OCI-M2 (cell line): ENCODE data around the gene PCNX3.
A peak's percentile ranks its signal among the peaks of the same experiment; 100 is the strongest.
"Not testable (repeated sequence)": the region's sequence is repeated elsewhere in the genome, so short reads cannot be mapped to it uniquely, and the experiment has no call there.

Experiments used
- DNase-seq: peaks from one replicate; lab custom pipeline; 2025; ENCODE audit not compliant: unreplicated experiment; lab: John Stamatoyannopoulos, UW

The PCNX3 gene

GRCh38 chr11:65651589-65652510, 36.3 kb downstream of the PCNX3 start:
- DNase-seq, result no peak

DNA sequence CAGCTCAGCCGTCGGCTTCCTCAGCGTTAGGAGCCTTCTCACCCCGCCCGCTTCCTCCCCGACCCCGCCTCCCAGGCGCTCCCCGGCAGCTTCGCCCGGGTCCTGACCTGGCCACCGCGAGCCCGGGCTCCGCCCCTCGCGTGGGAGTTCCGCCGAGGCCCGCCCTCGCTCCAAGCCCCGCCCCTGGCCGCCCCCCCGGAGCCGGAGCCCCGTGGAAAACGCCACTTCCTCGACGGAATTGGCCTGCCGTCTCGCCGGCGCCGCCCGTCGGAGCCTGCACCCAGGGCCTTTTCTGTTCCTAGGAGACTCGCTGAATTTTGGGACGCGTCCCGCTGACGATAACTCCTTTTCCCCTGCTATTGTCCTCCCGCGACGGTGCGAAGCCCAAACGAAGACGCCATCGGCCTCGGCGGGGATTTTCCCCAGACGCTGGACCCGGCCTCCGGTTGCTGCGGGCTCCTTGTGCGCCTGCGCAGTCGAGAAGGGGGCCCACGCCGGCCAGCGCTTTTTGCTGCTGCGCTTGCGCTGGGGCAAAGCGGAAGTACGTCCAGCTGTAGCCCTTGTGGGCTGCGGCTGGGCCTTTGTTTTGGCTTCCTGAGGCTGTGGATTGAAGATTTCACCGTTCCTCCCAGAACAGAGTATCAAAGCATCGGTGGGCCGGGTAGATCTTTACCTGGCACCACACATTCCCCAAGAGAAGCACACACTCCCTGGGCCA, 37.1 kb downstream of the PCNX3 start:
- peak; percentile 42 for DNase-seq

GRCh38 chr11:65653229-65654225, 38.0 kb downstream of the PCNX3 start:
- no peak for DNase-seq

- no peak for DNase-seq
Measured at GRCh38 chr11:65654375-65655349, 39.1 kb downstream of the PCNX3 start.

- DNase-seq, result no peak
Measured at GRCh38 chr11:65655570-65656332, 40.2 kb downstream of the PCNX3 start.

DNA sequence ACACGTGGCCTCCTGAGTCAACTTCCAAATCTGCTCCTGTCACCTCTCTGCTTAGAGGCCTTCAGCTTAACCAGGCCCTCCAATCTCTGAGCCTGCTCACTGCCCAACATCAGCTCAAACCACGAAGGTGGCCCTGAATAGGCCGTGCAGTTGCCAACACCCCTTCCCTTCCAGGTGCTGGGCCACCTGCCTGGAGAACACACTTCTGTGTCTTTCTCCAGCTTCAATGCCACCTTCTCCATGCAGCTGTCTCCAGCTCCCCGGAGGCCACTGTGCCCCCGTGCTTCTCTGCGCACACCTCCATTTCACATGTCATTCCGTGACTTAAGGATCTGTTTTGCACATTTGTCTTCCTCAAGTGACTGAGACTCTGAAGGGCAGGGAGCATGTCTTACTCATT, 41.9 kb downstream of the PCNX3 start:
- no peak for DNase-seq

DNA sequence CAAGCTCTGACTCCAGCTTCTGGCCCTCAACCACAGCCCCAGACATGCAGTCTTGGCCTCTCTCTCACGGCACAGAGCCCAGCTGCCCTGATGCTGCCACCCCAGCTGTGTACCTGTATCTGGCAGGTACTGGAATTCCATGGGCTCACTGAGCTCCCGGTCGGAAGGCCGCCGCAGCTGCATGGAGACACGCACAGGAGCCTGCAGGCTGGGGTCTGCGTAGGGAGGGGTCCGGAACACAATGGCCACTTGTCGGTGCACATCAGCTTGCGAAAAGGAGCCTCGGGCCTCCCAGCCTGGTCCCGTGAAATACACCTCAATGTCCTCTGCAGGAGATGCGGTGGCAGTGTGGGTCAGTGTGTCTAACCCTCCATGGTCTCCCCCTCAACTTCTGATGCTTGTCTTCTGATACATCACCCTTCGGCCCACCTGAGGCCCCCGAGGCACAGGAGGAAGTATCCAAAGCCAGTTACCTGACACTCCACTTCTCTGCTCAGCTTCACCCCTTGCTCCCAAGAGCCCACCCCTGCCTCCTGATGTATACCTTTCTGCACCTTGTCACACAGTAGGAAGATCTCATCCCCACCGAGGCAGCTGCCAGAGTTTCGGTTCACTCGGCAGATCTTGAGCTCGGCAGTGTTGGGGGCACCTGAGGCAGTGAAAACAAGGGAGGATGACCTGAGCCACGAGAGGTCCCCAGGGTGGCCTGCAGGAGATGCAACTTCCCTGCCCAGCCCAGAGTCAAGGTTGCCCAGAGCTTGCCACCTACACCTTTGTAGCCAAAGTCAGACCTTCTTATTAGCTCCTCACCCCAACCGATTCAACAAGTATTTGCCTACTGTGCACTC, 42.8 kb downstream of the PCNX3 start:
- DNase-seq, result no peak

DNA sequence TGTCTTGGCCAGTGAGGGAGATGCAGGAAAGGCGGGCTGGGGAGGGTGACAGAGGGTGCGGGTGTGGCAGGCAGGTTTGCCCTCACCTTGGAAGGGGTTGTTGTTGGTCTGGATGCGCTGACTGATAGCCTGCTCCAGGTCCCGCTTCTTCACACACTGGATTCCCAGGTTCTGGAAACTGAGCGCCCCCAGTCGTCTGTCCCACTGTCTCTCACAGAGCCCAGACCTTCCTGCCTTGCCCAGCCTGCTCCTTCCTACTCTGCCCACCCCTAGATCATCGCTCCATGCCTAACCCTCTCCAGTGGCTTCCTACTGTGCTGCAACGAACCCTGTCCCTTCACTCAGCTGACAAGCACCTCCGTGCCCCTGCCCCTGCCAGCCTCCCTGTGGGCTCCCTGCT, 44.5 kb downstream of the PCNX3 start:
- DNase-seq, result no peak

DNA sequence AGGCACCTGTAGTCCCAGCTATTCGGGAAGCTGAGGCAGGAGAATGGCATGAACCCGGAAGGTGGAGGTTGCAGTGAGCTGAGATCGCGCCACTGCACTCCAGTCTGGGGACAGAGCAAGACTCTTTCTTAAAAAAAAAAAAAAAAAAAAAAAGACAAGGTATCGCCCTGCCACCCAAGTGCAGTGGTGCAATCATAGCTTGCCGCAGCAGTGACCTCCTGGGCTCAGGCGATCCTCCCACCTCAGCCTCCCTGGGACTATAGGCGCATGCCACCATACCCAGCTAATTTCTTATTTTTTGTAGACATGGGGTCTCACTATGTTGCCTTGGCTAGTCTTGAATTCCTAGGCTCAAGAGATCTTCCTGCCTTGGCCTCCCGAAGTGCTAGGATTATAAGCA, 45.3 kb downstream of the PCNX3 start:
- not testable (repeated sequence) for DNase-seq

- DNase-seq, result no peak
Measured at GRCh38 chr11:65661599-65662246, 46.1 kb downstream of the PCNX3 start.

DNA sequence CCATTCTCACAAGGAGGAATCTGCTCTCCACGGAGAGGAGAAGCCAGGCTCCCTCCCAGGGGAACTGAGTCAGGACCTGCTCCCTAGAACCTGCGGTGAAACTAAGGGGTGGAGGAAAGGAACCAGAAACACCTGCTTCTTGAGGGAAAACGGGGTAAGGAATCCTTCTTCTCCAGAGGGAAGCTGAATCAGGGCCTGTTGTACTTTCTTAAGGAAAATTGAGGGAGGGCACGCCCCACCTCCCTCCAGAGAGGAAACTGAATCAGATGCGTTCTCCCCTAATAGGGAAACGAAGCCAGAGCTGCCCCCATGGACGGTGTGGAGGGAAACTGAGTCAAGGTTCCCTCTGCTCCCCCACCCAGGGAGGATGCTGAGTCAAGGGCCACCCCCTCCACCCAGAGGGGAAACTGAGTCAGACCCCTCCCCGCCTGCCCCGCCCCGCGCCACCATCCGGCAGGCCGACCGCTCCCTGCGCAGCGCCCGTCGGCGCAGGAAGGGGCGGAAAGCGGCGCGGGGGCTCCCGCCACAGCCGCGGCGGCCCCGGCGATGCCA, 46.7 kb downstream of the PCNX3 start:
- DNase-seq, result no peak

- no peak for DNase-seq
Measured at GRCh38 chr11:65662799-65663638, 47.4 kb downstream of the PCNX3 start, which contains the start of gene RELA. Gene RELA (minus strand): TSS chr11:65662916. CDS start chr11:65662832, 84 bp downstream.

DNA sequence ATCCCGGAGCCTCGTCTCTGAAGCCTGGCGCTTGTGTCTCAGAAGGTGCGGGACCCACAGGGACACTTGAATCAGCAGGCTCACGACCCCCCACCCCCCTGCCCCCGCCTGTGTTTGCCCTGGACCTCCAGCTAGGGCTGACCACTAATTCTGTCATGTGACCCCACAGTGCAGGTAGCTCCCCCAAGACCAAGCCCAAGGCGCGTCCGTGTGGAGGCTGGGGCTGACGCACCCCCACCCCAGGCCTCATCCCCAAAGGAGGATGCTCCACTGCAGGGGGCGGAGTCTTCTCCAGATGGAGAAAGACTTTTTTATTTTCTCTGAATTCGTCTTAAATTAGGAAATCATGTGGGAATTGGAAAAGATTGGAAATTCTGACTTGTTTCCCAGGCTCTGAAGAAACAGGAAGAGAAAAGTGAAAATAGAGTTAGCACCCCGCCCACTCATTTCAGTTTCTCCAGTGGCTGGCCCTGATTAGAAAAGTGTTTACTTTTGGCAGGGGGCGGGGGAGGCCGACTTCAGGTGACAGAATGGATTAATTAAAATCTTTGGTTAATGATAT, 48.1 kb downstream of the PCNX3 start:
- DNase-seq, result no peak

GRCh38 chr11:65672180-65672860, 56.7 kb downstream of the PCNX3 start:
- DNase-seq, result no peak

DNA sequence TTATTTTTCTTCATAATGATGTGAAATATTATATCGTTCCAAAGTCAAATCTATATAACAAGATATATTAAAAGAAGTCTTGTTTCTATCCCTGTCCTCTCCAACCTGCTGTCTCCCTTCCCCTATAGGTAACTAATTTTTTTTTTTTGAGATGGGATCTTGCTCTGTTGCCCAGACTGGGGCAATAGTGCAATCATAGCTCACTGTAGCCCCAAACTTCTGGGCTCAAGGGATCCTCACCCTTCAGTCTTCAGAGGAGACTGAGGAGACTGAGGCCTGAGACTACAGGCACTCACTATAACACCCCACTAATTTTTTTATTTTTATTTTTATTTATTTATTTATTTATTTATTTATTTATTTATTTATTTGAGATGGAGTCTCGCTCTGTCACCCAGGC, 57.4 kb downstream of the PCNX3 start:
- DNase-seq, result no peak
